DOHH2 (cell line): ENCODE measurements around the gene CFAP92.
A peak's percentile ranks its signal among the peaks of the same experiment; 100 is the strongest.

Experiments
- H3F3A ChIP-seq: fragments of 200-600 bp; sonication (generic), shearing (Covaris generic); 2 replicates; pipeline ENCODE4 v1.6.0; 2016; ENCODE audit warnings: antibody characterized with exemption, mild to moderate bottlenecking; ENCODE audit not compliant: control insufficient read depth, insufficient read depth
- H3K27ac ChIP-seq: fragments of 200-600 bp; sonication (generic); 2 replicates; pipeline ENCODE4 v1.5.1; 2014; ENCODE audit warnings: low read depth, mild to moderate bottlenecking, low read length, moderate library complexity
- H3K27me3 ChIP-seq: fragments of 200-600 bp; sonication (generic); 2 replicates; pipeline ENCODE4 v1.6.1; 2014; ENCODE audit warnings: mild to moderate bottlenecking, low read length, mixed read lengths; ENCODE audit not compliant: control insufficient read depth
- H3K36me3 ChIP-seq: fragments of 200-600 bp; sonication (generic); 2 replicates; pipeline ENCODE4 v1.6.1; 2014; ENCODE audit warnings: mild to moderate bottlenecking, low read length, moderate library complexity, mixed read lengths; ENCODE audit not compliant: control insufficient read depth
- H3K4me1 ChIP-seq: fragments of 200-600 bp; sonication (generic); 2 replicates; pipeline ENCODE4 v1.6.1; 2014; ENCODE audit warnings: mild to moderate bottlenecking, low read length, mixed read lengths; ENCODE audit not compliant: control insufficient read depth
- H3K4me2 ChIP-seq: fragments of 200-600 bp; sonication (generic); 2 replicates; pipeline ENCODE4 v1.6.0; 2014; ENCODE audit warnings: mild to moderate bottlenecking, low read length, moderate library complexity
- H3K4me3 ChIP-seq: fragments of 200-600 bp; sonication (generic); 2 replicates; pipeline ENCODE4 v1.5.1; 2014; ENCODE audit warnings: mild to moderate bottlenecking, low read length, mixed read lengths
- H3K79me2 ChIP-seq: fragments of 200-600 bp; sonication (generic); 2 replicates; pipeline ENCODE4 v1.6.1; 2014; ENCODE audit warnings: mild to moderate bottlenecking, low read length, mixed read lengths; ENCODE audit not compliant: control insufficient read depth
- H3K9me2 ChIP-seq: fragments of 200-600 bp; sonication (generic); replicated peaks from 2 replicates; pipeline ENCODE4 v1.6.1; 2014; ENCODE audit warnings: mild to moderate bottlenecking, low read length, mixed read lengths; ENCODE audit not compliant: control insufficient read depth
- H3K9me3 ChIP-seq: fragments of 200-600 bp; sonication (generic); 2 replicates; pipeline ENCODE4 v1.6.1; 2014; ENCODE audit warnings: antibody characterized with exemption, low read length, mixed read lengths; ENCODE audit not compliant: control insufficient read depth, insufficient read depth
- H4K20me1 ChIP-seq: fragments of 200-600 bp; sonication (generic); 2 replicates; pipeline ENCODE4 v1.6.0; 2014; ENCODE audit warnings: low read depth, mild to moderate bottlenecking, antibody characterized with exemption, low read length, moderate library complexity; ENCODE audit not compliant: control insufficient read depth, insufficient read depth
- CTCF ChIP-seq: fragments of 200-600 bp; sonication (generic); IDR thresholded peaks from one replicate; pipeline ENCODE4 v1.5.1; 2014; ENCODE audit warnings: antibody characterized with exemption, mild to moderate bottlenecking, low read depth, low read length; ENCODE audit not compliant: poor library complexity, severe bottlenecking
- EZH2phosphoT487 ChIP-seq: fragments of 200-600 bp; sonication (generic); IDR thresholded peaks from 2 replicates; pipeline ENCODE4 v1.6.1; 2017; ENCODE audit warnings: borderline replicate concordance, mild to moderate bottlenecking, antibody characterized with exemption, low read length, moderate library complexity, mixed read lengths

CFAP92 gene

GRCh38 chr3:129015388-129016105, 21.7 kb upstream of the CFAP92 start:
- peaks cover 30% of the 10 kb centered on the region for H3K4me1 ChIP-seq
- peak overlapping the region; percentile 46 for H3K4me3 ChIP-seq
- H3K9me3 ChIP-seq, result no peaks in the 10 kb centered on the region
- no peaks in the 10 kb centered on the region for H3F3A ChIP-seq
- H3K4me2 ChIP-seq, result peak overlapping the region; percentile 63
- H3K79me2 ChIP-seq, result no peaks in the 10 kb centered on the region
- peak overlapping the region; percentile 47 for H3K27ac ChIP-seq
- no peaks in the 10 kb centered on the region for H3K27me3 ChIP-seq
- no peaks in the 10 kb centered on the region for H3K9me2 ChIP-seq
- H4K20me1 ChIP-seq, result no peaks in the 10 kb centered on the region
- no peak for TF ChIP-seq CTCF
- no peak for TF ChIP-seq EZH2phosphoT487
- H3K36me3 ChIP-seq, result no peaks in the 10 kb centered on the region

- no peaks in the 10 kb centered on the region for H3K79me2 ChIP-seq
- no peak overlapping the region for H3K27ac ChIP-seq
- H3K36me3 ChIP-seq, result no peaks in the 10 kb centered on the region
- no peak overlapping the region for H3K4me3 ChIP-seq
- no peaks in the 10 kb centered on the region for H3K9me2 ChIP-seq
- no peaks in the 10 kb centered on the region for H3F3A ChIP-seq
- TF ChIP-seq CTCF (no peak), EZH2phosphoT487 (no peak)
- H4K20me1 ChIP-seq, result no peaks in the 10 kb centered on the region
- no peaks in the 10 kb centered on the region for H3K27me3 ChIP-seq
- peaks cover 30% of the 10 kb centered on the region for H3K4me1 ChIP-seq
- H3K4me2 ChIP-seq, result no peak overlapping the region
- H3K9me3 ChIP-seq, result no peaks in the 10 kb centered on the region
Observed at GRCh38 chr3:129014793-129015345, 21.0 kb upstream of the CFAP92 start.

DNA sequence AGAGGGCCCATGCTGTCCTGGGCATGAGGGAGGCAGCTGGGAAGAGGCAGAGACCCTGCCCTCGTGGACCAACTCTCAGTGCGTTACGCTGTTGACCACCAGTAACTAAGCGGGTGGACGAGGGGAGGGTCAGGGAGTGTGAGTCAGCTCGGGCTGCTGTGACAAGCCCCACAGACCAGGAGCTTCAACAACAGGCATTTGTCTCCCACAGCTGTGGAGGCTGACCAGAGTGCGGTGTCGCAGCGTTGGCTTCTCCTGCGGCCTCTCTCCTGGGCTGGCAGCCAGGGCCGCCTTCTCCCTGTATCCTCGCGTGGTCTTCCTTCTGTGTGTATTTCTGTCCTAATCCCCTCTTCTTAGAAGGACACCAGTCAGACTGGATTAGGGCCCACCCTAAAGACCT, 20.3 kb upstream of the CFAP92 start:
- TF ChIP-seq CTCF (no peak), EZH2phosphoT487 (no peak)

More for the DNA sequence above, 20.3 kb upstream of the CFAP92 start:
- no peak overlapping the region for H3K27ac ChIP-seq
- H3K9me2 ChIP-seq, result no peaks in the 10 kb centered on the region
- no peak overlapping the region for H3K4me2 ChIP-seq
- H3K27me3 ChIP-seq, result no peaks in the 10 kb centered on the region
- H3K79me2 ChIP-seq, result no peaks in the 10 kb centered on the region
- H3K36me3 ChIP-seq, result no peaks in the 10 kb centered on the region
- H3K4me1 ChIP-seq, result peaks cover 30% of the 10 kb centered on the region
- no peaks in the 10 kb centered on the region for H4K20me1 ChIP-seq
- H3K9me3 ChIP-seq, result no peaks in the 10 kb centered on the region
- no peak overlapping the region for H3K4me3 ChIP-seq
- no peaks in the 10 kb centered on the region for H3F3A ChIP-seq
